Effector memory CD4-positive, alpha-beta T cell (primary cell): ENCODE measurements around the gene KIF25.

ENCODE experiments used
- DNase-seq, 3 donors: peaks; one replicate each; pipeline ENCODE4 v3.0.0-alpha.2; 2020
- H3K27ac ChIP-seq: 2 replicates; pipeline ENCODE4 v1.7.0; 2013; ENCODE audit warnings: mild to moderate bottlenecking, low read length, moderate library complexity; ENCODE audit not compliant: insufficient read depth, poor library complexity, severe bottlenecking
- H3K27me3 ChIP-seq: replicated peaks from 2 replicates; pipeline ENCODE4 v1.7.0; 2013; ENCODE audit warnings: mild to moderate bottlenecking, low read length; ENCODE audit not compliant: insufficient read depth, control insufficient read depth, poor library complexity, severe bottlenecking
- H3K36me3 ChIP-seq: 2 replicates; pipeline ENCODE4 v1.7.0; 2013; ENCODE audit warnings: mild to moderate bottlenecking, low read length, moderate library complexity; ENCODE audit not compliant: control insufficient read depth, insufficient read depth
- H3K4me1 ChIP-seq: 2 replicates; pipeline ENCODE4 v1.7.0; 2013; ENCODE audit warnings: low read length, mild to moderate bottlenecking; ENCODE audit not compliant: control insufficient read depth, insufficient read depth, poor library complexity, severe bottlenecking
- H3K4me3 ChIP-seq: 2 replicates; pipeline ENCODE4 v1.7.0; 2013; ENCODE audit warnings: low read length, low read depth, mild to moderate bottlenecking; ENCODE audit not compliant: insufficient read depth, poor library complexity, severe bottlenecking
- H3K9me3 ChIP-seq: 2 replicates; pipeline ENCODE4 v1.7.0; 2013; ENCODE audit warnings: mild to moderate bottlenecking, low read length, moderate library complexity; ENCODE audit not compliant: control insufficient read depth

The KIF25 gene

GRCh38 chr6:168042426-168043192 lies 45.1 kb downstream of the KIF25 start:
- H3K9me3 ChIP-seq, result no peaks in the 10 kb centered on the region
- no peak overlapping the region for H3K4me3 ChIP-seq

DNA sequence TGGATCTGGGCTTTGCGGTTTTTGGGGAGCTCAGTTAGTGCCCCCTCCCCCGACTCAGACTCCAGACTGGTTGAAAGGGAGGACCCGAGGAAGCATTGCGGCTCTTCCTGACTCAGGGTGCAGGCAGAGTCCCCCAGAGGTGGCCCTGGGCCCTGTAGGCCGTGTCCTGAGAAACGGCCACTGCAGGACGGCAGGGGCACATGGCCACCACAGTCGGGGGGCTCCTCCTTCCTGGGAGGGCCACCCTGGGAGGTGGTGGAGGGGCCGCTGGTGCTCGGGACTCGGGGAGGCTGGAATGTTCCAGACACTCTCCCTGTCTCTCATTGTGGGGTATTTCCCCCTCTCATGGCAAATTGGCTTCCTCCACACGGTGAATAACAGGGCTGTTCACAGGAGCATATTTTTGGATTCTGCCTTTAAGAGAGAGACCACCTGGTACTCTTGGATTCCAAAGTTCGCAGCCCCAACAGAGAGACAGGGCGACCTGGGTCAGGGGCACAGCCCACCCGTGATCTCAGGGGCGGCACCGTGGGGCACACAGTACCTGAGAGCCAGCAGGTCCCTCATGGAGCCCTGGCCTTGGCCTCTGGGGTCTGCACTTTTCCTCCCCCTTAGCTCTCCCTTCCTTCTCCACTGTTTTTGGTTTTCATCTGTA lies 45.8 kb downstream of the KIF25 start:
- H3K4me3 ChIP-seq, result no peak overlapping the region
- no peak overlapping the region for H3K27ac ChIP-seq
- no peak for DNase-seq
- no peaks in the 10 kb centered on the region for H3K9me3 ChIP-seq
- no peaks in the 10 kb centered on the region for H3K4me1 ChIP-seq
- H3K36me3 ChIP-seq, result no peaks in the 10 kb centered on the region
- H3K27me3 ChIP-seq, result no peaks in the 10 kb centered on the region

More at GRCh38 chr6:168042426-168043192, 45.1 kb downstream of the KIF25 start:
- H3K27ac ChIP-seq, result no peak overlapping the region
- no peaks in the 10 kb centered on the region for H3K27me3 ChIP-seq
- DNase-seq, result no peak
- no peaks in the 10 kb centered on the region for H3K4me1 ChIP-seq
- no peaks in the 10 kb centered on the region for H3K36me3 ChIP-seq

- H3K4me3 ChIP-seq, result no peak overlapping the region
- H3K9me3 ChIP-seq, result no peaks in the 10 kb centered on the region
- H3K4me1 ChIP-seq, result no peaks in the 10 kb centered on the region
- no peak overlapping the region for H3K27ac ChIP-seq
- H3K36me3 ChIP-seq, result no peaks in the 10 kb centered on the region
- no peaks in the 10 kb centered on the region for H3K27me3 ChIP-seq
- DNase-seq, result no peak
Measured at GRCh38 chr6:168043848-168044415, 46.5 kb downstream of the KIF25 start.

- no peaks in the 10 kb centered on the region for H3K9me3 ChIP-seq
- no peaks in the 10 kb centered on the region for H3K27me3 ChIP-seq
- H3K36me3 ChIP-seq, result no peaks in the 10 kb centered on the region
Measured at GRCh38 chr6:168044521-168045130, 47.2 kb downstream of the KIF25 start.

DNA sequence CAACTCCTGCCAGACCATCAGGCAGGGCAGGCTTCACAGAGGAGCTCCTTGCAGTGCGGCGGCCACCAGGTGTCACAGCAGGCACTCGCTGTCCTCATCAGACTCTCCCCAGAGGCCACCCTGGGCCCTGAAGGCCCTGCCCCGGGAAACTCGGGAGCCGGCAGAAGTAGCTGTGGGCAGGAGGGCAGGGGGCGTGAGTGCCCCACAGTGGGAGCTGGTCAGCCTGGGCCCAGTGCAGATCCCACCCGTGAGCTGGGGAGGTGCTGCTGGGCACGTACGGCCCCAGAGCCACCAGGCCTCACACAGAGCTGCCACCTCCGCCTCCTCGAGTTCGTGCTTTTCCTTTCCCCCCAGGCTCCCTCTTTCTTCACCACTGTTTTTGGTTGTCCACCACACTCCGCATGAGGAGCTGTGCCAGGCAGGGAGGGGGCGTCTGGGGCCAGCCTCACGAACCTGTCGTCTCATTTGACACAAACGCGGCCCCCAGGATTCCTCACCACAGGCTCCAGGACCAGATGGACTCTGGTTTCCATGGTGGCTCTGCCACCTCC lies 47.7 kb downstream of the KIF25 start:
- no peak overlapping the region for H3K27ac ChIP-seq
- H3K27me3 ChIP-seq, result no peaks in the 10 kb centered on the region
- H3K36me3 ChIP-seq, result no peaks in the 10 kb centered on the region
- no peak for DNase-seq
- no peaks in the 10 kb centered on the region for H3K4me1 ChIP-seq
- no peak overlapping the region for H3K4me3 ChIP-seq
- H3K9me3 ChIP-seq, result no peaks in the 10 kb centered on the region

More at GRCh38 chr6:168044521-168045130, 47.2 kb downstream of the KIF25 start:
- H3K4me3 ChIP-seq, result no peak overlapping the region
- H3K27ac ChIP-seq, result no peak overlapping the region
- DNase-seq, result no peak
- H3K4me1 ChIP-seq, result no peaks in the 10 kb centered on the region

DNA sequence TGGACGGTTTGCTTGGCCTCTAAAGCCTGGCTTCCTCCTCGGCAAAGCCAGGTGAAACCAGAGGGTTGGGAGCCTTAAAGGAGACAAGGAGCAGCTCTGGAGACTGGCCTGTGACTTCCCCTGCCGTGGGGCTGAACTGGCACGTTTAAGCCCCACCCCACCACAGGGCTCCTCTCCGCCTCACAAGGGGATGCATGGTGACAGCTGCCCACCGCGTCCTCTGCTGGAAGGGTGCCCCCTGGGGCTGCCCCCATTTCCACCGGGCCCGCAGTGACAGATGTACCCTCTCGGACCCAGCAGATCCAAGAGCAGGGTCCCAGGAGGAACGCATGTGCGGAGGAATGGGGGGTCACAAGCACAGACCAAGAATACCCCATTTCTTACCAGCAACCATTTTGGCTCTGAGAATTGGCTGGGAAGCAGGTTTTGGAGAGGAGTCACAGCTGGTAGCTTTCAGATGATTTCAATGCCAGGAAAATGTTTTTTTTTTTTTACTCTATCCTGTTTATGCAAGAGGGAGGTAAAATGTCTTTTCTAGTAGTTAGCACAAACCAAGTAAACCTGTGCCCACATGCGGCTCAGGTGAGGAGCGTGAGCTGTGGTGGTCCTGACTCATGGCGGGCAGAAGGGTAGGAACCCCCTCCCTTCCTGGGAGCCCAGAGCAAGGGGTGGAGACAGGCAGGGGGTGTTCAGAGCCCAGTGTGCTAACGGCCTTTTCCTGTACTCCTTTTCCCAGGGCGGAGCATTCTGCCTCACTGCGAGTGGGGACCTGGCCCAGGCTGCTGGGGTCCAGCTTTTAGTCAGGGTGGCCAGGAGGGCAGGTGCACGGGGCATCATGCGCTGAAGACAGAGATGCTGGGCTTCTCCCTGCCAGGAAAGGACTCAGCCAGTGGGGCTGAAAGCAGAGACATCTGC lies 48.5 kb downstream of the KIF25 start:
- Histone ChIP-seq H3K27me3 (no peaks in the 10 kb centered on the region), H3K4me3 (no peak overlapping the region), H3K36me3 (no peaks in the 10 kb centered on the region), H3K27ac (no peak overlapping the region), H3K4me1 (no peaks in the 10 kb centered on the region), H3K9me3 (no peaks in the 10 kb centered on the region)
- DNase-seq, result no peak

GRCh38 chr6:168046696-168047095 lies 49.2 kb downstream of the KIF25 start:
- no peak for DNase-seq
- Histone ChIP-seq H3K27me3 (no peaks in the 10 kb centered on the region), H3K36me3 (no peaks in the 10 kb centered on the region), H3K4me3 (no peak overlapping the region), H3K9me3 (no peaks in the 10 kb centered on the region), H3K27ac (no peak overlapping the region), H3K4me1 (no peaks in the 10 kb centered on the region)

- Histone ChIP-seq H3K36me3 (no peaks in the 10 kb centered on the region), H3K9me3 (no peaks in the 10 kb centered on the region), H3K4me3 (no peak overlapping the region), H3K27ac (no peak overlapping the region), H3K27me3 (no peaks in the 10 kb centered on the region), H3K4me1 (no peaks in the 10 kb centered on the region)
- DNase-seq, result no peak
Measured at GRCh38 chr6:168047841-168048723, 50.6 kb downstream of the KIF25 start.

- H3K27ac ChIP-seq, result no peak overlapping the region
- H3K4me3 ChIP-seq, result no peak overlapping the region
- DNase-seq, result no peak
- H3K36me3 ChIP-seq, result no peaks in the 10 kb centered on the region
- H3K27me3 ChIP-seq, result no peaks in the 10 kb centered on the region
- H3K4me1 ChIP-seq, result no peaks in the 10 kb centered on the region
- no peaks in the 10 kb centered on the region for H3K9me3 ChIP-seq
Measured at GRCh38 chr6:168048724-168049025, 51.2 kb downstream of the KIF25 start.
